ENCODE data around the gene SNRPB2.
A peak's percentile ranks its signal among the peaks of the same experiment; 100 is the strongest.

SNRPB2 gene

DNA sequence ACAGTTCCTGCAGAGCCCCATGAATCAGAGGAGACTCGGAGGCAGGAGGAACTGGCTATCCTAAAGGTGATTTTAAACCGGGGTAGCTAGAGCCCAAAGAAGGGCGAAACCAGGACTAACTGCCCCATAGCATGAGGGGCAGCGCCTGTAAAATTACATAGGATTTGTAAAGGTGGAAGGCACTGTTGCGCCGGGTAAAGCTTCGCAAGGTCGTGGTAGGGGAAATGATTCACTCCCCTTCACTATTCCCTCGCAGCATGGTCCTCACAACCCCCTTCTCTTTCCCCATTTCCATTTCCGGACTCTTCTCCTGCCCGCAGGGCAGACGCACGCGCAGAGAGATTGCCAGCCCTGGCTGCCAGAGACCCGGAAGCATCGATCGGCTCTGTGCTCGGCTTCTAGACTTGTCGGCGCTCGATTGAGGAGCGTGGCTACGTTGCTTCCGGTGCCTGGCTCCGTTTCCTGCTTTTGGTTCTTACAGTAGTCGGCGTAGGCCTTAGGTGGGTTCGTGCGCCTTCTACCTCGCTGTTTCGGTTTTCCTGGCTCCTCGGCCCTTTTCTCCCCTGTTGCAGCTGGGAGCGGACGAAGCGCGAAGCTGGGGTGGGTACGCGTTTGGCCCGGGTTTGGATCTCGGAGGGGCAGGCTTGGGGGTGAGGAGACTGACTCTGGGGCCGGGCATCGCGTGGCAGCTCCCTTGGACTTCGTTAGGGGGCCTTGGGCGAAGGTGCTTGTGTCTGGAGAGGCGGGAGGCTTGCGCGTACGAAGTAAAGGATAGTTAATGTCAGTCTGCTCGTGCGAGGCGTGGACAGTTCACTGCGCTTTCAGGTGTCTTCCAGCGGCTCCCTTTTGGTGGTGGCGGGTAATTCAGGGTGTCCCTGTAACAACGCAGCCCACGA is at the start of gene SNRPB2:
TSS of gene SNRPB2 (plus strand) at position 462 of the 896 bp plus-strand sequence. CDS start 1,677 bp downstream, outside the sequence.
- peak; percentile 95 to 96 (median 96) for DNase-seq

GRCh38 chr20:16684416-16684815 is 45.4 kb upstream of the SNRPB2 start:
- no peak for DNase-seq

GRCh38 chr20:16689906-16690305 is 39.9 kb upstream of the SNRPB2 start:
- DNase-seq = no peak

DNA sequence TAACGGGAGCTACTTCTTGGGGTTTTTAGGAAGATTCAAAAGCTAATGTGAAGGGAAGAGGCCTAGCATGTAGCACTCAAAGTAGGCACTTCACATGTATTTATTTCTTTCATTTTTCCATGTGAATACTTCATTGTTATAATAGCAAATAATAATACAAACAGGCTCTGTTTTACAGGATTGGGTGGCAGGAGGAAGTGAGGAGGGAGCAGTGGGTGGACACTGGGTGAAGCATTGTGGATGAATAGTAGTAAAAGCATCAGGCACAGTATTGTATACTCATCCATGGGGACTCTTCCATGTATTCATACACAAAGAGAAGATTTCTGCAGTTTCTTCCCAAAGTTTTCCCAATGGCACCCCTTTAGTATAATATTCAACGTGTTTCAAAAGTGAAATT is 38.4 kb upstream of the SNRPB2 start:
- DNase-seq = no peak

- no peak for DNase-seq
Measured at GRCh38 chr20:16692009-16692408, 37.8 kb upstream of the SNRPB2 start.

DNA sequence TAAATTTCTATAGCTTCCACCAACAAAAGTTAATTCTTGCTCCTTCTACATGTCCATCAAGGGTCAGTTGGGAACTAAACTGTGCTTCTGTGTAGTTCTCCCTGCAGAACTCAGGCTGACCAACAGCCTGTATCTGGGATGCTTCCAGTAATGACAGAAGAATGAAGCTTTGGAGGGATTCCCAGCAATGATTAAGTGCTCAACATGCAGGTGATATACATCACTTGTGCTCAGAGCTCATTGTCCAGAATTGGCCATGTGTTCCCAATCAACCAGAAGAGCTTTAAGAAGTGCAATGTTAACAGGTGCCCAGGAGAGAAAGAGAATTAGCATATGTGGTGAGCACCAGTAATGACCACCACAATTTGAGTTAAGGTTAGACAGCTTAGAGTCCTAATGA is 37.4 kb upstream of the SNRPB2 start:
- no peak for DNase-seq

- DNase-seq = no peak
Measured at GRCh38 chr20:16693278-16693677, 36.5 kb upstream of the SNRPB2 start.

DNA sequence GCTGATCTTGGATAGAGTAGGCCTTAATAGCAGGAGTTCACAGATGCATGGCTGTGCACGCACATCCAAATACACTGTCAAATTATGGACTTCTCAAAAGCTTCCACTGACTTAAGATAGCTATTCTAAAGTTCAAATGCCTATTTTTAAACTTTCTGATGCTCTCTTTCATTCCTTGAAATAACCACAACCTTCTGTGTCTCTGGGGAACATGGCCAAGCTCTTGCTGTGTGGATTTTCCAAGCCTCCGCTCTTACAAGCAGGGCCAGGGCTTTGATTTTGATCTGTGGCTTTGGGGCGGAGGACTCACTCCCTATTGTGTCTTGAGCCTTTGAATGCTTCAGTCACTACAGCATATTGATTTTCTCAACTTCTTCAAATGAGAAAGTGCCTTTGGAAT is 35.7 kb upstream of the SNRPB2 start:
- DNase-seq = no peak

GRCh38 chr20:16695628-16696027 is 34.2 kb upstream of the SNRPB2 start:
- DNase-seq = no peak

DNA sequence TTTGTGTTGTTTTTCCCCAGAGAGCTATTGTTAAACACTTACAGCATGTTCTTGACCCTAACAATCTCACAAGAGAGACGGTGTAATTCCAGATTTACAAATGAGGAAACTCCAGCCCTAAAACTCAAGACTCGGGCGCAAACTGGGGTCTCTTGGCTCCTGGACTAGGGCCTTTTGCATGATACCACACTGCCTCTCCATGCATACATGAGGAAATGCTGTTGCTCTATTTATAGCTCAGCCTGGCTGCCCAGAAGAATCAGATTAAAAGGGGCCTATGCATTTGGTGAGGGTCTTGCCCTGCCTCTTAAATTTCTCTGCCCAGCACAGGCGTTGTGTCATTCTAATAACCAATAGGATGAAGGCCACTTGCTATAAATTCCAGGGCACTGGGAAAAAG is 30.5 kb upstream of the SNRPB2 start:
- DNase-seq = no peak

GRCh38 chr20:16701296-16701695 is 28.5 kb upstream of the SNRPB2 start:
- DNase-seq = peak; percentile 18 to 22 (median 19)

DNA sequence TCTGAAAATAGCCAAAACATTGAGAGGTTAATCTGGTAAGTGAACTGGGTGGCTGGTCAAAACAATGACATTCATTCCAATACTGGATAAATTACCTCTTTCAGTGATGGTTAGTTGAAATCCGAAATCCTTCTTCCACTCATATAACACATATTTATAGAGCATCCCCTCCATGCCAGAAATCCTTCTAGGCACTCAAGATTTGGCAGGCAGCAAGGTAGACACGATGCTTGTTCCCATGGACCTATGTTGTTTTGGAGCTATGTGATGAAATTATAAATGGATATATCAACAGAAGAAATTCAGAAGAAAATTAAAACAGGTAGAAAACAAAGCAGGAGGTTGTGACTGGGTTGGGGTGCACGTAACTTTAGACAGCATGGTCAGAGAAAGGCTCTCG is 26.3 kb upstream of the SNRPB2 start:
- DNase-seq = no peak

- DNase-seq = no peak
Measured at GRCh38 chr20:16707674-16708073, 22.2 kb upstream of the SNRPB2 start.

DNA sequence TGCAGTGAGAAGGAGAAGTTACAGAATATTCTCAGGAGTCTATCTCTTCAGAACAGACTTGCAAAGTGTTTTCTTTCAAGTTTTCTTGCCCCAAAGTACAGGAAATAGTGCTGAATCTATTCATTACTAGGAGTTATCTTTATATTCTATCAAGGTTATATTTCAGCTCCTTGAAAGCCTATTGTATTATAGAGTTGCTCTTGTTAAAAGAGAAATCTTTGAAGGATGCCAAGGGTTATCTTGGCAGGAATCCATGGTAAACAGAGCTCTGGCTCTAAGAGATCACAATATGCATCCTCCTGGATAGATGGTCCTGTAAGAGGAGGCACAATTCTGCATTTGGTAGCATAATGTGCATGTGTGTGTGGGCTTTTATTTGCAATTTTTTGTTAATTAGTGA is 21.2 kb upstream of the SNRPB2 start:
- no peak for DNase-seq

GRCh38 chr20:16709017-16709416 is 20.8 kb upstream of the SNRPB2 start:
- no peak for DNase-seq

DNA sequence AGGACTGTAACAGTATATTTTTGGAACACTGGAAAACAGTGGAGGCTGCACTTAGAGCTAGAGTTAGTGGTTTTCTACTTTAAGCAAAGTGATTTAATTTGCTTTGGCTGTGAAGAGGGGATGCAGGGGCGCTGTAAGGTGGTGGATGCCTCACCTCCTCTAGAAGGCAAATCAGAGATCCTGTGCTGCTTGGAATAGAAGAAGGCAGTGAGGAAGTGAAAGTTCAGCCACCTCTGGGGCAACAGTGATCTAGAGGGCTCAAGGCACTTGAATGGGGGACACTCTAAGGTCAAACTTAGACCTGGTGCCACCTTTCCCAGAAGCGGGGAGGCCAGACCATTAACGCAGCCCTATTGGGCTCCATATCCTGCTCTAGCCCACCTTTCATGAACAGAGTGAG is 19.0 kb upstream of the SNRPB2 start:
- DNase-seq = no peak

DNA sequence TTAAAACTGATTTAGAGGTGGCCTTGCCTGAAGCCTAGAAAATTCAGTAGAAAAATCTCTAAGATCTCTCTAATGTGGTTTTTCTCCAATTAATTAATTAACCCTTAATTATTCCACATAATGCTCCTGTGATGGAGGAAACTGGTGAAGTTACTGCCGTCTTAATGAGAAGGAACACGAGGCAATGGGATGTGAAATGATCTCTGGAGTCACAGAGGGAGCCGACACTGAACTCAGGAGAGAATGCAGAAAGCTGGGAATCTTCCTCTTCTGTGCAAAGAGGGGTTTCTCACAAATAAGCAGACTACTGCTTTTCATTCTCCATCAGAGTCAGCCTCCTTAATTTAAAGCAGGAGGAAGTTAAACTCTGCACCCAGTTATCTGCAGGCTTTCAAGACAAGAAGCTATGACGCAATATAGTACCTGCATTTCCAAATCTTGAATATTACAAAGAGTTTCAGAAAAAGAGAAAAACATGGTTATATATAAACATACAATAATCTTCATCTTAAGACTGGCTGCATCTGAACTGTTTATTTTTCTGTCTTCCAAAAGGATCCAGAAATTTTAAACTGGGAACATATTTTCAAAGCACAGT is 18.1 kb upstream of the SNRPB2 start:
- peak in 1 of 3 donors; percentile 23 for DNase-seq

DNA sequence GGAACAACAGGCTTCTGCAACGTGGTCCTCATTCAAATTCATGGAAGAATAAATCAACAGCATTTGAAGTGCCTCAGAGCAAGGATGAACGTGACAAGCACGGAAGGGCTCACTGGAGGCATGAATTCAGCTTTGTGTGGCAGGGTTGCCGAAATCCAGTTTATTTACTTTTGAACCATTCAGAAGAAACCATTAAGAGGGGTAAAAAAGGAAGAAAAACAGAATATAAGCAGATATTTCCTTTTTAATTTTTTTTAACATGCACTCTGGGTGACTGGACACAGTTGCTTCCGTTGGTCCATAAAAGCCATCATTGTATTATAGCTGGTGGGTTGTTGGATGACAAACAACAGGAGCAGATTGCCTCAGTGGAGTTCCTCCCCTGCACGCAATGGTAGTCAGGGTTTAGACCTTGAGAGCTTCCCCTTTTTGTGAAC is 17.3 kb upstream of the SNRPB2 start:
- peak; percentile 17 to 22 (median 18) for DNase-seq

- no peak for DNase-seq
Measured at GRCh38 chr20:16713066-16713465, 16.8 kb upstream of the SNRPB2 start.

GRCh38 chr20:16714242-16714641 is 15.6 kb upstream of the SNRPB2 start:
- DNase-seq = no peak

DNA sequence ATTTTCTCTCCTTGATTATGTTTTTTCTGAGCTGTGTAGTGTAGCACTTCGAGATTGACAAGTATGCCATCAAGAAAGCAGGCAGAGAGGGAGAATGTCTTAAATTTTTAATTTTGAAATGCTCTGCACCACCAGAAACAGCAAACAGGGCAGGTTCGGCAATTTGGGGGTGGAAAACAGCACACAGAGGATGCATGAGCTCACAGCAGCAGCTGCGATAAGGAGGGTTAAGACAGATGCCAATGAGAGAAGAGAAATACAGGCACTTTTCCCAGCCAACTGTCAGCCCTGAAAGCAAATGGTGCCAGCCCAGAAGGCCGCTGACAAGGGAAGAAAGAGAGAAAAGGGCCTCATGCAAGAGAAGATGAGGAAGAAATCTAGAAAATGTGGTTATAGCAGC is 15.1 kb upstream of the SNRPB2 start:
- DNase-seq = no peak

GRCh38 chr20:16719421-16719820 is 10.4 kb upstream of the SNRPB2 start:
- no peak for DNase-seq

- no peak for DNase-seq
Measured at GRCh38 chr20:16729080-16729479, 746 bp upstream of the SNRPB2 start.

DNA sequence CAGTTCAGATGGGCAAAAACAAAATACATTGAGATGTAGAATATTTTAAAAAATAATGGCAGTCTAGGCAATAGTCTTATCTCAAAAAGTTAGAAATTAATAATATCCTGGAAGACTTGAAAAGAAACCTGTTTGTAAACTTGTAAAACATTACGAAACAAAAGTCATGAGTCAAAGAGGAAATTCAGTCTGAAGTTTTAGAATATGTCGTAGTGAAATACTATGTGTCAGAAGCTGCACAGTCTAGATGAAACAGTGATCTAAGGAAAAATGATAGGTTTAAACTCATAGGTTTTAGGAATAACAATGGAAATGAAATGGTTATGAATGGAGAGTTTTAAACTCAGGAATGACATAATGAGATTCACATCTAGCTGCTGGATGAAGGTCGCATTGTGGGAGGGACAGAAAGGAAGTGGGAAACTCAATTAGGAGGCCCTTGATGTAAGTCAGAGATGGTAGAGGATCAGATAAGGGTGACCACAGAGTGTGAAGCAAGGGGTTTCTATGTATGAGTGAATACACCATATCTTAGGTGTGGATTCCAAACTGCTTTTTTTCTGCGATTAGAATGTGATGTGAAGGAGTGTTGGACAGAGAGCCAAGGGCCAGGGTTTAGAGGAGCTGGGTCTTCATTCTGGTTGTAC is 2.8 kb downstream of the SNRPB2 start:
- peak in 2 of 3 donors; percentile 57 to 59 for DNase-seq

Measured in suppressor macrophage treated with lipopolysaccharide for 1 hour (primary cell).